AML-193 (cell line): ENCODE data around the gene GPBP1L1.
A peak's percentile ranks its signal among the peaks of the same experiment; 100 is the strongest.

ENCODE experiments used
- DNase-seq, 2 experiments: peaks; one replicate each; lab custom pipeline; 2025; lab: John Stamatoyannopoulos, UW

The GPBP1L1 gene

DNA sequence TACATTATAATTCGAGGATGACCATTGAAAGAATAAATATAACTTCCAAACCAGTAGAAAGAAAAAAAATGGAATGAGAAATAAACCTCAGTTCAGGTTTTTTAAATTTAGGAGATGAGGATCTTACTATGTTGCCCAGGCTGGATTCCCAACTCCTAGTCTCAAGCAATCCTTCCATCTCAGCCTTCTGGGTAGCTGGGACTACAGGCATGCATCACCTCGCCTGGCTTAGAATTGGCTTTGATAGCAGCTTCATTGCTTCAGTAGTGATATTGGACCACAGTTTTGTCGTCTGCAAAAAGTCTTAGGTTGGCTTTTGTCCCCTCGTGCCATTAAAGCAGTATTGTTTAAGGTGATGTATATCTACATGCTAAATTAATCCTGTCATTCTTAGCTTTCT, 99.6 kb downstream of the GPBP1L1 start:
- no peak for DNase-seq

DNA sequence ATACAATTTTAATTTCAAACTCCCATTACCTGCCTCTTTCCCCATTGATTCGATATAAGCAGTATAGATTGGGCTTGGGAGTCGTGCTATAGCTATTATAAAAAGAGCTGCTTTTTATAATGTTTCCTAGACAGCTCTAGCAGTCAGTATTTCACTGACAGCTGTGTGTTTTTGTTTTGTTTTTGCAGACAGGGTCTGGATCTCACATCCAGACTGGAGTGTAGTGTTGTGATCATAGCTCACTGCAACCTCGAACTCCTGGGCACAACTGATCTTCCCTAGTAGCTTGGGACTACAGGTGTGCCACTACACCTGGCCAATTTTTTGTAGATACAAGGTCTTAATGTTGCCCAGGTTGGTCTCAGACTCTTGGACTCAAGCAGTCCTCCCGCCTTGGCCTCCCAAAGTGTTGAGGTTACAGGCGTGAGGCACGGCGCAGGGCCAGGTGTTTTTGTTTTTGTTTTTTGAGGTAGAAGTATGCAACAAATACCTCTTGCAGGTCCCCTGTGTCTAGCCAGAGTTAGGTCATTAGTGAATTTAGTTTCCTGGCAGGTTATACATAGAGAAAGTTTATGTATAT, 100.7 kb downstream of the GPBP1L1 start:
- no peak for DNase-seq

DNA sequence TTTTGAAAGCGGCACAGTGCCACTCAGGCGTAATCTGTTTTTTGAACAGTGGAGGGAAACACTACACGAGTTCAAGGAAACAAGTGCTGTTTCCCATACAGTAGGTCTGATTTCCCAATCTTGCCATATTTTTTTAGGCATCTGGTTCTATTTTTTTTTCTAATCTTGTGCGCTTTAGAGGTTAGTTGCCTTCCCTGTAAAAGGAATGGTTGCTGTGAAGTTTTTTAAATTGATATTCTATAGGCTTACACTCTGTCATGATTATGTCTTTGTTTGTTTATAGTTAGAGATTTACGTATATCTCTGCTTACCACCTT, 101.3 kb downstream of the GPBP1L1 start:
- no peak for DNase-seq

DNA sequence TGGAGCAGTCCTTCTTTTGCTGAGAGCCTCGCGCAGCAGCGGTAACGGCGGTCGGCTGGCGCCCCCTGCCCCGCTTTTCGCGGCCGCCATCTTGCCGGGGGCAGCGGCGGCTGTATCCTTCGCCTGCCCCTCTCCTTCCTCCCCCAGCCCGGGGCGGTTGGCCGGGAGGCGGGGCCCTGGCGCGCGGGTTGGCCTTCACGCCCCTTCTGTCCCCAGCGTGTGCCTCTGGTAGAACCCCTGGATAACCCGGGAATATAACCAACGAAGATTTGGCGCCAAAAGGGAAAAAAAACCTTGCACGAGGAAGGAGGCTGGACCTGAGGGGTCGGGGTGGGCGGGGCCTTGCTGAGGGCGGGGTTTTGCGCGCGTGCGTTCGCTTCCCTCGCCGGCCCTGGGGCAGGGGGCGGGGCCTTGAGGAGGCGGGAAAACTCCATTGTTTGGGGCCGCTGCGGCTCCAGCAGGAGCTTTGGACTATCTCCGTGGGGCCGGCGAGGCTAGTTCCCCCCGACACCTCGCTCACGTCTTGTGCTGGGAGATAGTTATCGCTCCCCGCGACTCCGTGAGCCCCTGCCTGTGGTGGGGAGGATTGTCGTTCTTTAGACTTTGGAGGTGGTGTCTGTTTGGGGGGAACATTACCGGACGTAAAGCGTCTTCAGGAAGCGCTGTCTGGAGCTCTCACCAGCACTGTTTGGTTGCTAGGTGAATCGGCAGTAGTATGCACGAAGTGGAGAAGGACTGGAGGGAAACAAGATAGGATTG, 101.8 kb downstream of the GPBP1L1 start:
- DNase-seq, result peak; percentile 62 to 71

- peak; percentile 35 to 70 for DNase-seq
These were observed 102.5 kb downstream of the GPBP1L1 start, which contains the start of gene NASP for GRCh38 chr1:45583666-45584350. TSS of gene NASP (plus strand) at chr1:45584041. CDS start at chr1:45584147, 106 bp downstream.

DNA sequence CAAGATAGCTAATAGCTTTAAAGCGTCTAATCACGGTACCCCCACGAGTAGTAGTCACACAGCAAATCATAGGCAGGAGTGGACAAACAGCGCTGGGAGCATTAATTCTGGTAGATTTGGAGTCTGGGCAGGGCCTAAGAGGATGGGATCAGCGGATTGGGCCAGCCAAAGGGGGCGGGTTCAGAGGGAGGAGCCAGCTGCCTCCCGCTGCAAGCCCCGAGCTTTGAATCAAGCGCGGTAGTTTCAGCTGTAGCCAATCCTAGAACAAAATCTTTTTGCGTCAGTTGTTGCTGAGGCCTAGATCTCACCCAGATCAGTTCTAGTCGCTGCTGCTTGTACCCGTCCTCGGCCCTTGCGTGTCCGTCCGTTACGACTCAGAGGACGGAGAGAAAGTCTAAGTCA, 103.1 kb downstream of the GPBP1L1 start:
- DNase-seq, result peak; percentile 97 to 98
